Measurements from ENCODE around the gene PSTPIP1.

The PSTPIP1 gene

DNA sequence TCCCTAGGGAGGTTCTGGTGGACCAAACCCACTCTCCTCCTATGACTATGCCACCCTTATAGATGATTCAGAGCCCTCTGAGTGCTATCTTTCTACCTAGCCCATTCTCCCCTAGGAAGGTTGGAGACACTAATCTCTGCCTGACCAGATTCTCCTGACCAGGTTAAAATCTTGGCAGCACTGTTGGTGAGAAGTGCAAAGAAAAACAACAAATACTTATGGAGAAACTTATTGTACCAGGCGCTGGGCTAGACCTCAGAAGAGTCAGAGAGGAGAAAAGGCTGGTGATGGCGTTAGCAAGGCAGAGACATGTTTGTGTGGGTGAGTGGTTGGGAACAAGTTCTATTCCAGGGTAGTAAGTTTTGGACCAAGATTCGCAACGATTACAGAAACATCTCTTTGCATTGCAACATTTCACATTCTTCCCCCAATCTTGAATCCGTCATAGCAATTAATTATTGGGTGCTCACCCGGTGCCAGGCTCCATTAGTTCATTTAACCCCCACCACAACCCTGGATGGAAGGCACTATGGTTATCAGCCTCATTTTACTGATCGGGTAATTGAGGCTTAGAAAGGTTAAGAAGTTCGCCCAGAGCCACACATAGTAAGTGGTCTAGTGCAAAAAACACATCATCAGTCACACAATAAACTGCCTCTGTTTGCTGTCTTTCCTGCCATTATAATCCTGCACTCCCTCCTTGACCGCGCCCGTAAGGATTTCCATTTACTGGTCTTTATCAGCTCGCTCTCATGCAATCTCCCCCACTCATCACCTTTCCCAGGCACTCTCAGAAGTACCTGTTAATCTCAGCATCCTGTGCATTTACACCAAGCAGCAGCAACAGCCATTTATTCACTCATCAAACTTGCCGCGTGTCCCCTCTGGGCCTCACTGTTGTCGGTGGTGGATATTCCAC, 76.6 kb downstream of the PSTPIP1 start:
- DNase-seq = no peak

DNA sequence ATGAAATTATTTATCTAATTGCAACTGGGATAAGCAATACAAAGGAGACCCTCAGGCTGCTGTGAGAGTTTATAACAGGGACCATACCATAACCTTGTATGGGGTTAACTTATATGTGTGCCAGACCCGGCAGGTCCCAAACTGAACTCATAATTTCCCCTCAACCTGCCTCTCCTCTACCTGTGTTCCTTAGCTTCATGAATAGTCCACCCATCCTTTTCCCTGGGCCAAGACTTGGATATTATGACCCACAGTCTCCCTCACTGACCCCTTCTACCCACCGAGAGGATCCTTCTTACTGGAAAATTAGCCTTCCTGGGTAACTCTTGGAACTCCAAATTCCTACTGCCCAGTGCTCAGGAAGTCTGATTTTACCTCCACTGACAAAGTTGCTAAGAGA, 79.4 kb downstream of the PSTPIP1 start:
- DNase-seq = no peak

DNA sequence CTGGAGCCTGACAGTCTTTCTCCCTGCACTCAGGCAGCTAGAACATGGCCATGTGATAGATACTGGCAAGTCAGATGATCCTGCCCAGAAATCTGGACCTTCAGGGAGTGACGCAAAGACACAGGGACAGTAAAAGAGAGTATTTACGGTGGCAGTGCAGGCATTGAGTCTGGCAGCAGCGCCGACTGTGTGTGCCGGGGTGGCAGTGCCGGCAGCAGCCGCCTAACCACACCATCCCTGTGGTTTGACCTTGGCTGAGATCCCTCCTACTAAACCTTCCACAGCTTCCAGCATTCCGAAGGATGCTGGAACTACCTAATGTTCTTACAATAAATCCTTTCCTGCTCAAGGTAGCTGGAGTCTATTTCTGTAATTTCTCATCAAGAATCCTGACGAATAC, 80.6 kb downstream of the PSTPIP1 start:
- peak; percentile 20 to 26 for DNase-seq

DNA sequence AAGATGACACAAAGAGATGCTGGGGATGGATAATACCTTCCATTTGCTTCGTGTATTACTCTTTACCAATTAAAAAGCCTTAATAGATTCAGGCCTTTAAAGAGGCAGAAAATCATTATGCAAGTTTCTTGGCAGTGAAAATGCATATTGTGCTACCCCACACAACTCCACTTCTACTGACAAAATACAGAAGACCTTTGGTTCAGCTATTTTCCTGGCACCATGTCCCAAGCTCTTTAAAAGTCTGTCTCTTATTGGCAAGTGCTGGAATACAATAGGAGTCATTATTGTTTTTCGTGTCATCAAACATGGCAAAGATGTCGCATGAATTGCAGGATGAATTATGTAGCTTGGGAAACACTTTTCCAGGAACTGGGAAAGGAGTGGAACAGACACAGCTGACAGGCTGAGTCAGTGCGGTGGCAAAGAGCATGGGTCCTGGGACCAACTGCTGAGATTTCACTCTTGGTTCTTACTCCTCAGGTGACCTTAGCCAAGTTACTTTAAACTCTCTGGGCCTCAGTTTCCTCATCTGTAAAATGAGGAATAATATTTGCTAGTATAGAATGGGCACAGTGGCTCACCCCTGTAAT, 81.5 kb downstream of the PSTPIP1 start:
- peak in 1 of 2 donors; percentile 7 for DNase-seq

DNA sequence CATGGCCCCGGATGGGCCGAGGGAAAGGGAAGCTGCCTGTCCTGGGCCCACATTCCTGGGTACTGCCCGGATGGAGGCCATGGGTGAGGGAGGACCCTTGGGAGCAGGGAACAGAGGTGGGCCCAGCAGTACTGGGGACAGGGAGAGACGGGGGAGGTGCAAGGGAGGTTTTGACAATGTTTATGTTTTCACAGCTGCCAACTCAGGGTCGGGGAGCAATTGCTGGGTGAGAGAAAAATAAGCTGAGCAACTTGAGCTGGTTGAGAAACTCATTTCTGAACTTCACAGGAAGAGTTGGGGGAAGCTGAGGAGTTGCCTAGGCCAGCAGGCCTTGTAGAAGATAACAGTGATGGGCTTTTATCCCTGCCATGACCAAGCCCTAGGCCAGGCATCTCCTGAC, 87.0 kb downstream of the PSTPIP1 start:
- no peak for DNase-seq

DNA sequence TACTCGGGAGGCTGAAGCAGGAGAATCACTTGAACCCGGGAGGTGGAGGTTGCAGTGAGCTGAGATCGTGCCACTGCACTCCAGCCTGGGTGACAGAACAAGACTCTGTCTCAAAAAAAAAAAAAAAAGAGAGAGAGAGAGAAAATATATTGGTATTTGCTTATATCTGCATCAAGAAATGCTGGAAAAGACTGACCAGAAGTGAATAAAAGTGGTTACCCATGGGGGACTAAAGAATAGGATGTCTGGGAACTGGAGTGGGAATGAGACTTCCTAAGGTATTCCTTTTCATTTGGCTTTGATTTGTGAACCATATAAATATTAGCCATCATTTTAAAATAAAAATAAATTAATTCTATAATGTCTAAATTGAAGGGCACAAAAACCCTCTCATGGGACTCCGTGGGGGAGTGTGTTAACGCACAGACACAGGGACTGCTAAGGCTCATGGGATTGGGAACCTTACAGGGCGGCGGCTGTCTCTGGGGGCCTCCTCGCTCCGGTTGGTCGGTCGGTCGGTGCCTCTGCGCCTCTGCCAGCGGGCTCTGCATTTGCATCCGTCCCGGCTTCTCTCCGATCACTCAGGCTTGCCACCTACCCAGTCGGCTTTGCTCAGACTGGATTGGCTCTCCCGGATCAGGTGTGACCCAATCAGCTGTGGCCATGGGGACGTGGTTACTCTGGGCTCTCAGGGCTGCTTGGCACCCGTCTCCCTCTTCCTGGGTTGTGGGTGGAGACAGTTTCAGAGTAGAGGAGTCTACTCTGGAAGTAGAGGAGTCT, 88.6 kb downstream of the PSTPIP1 start:
- peak; percentile 61 to 62 for DNase-seq

DNA sequence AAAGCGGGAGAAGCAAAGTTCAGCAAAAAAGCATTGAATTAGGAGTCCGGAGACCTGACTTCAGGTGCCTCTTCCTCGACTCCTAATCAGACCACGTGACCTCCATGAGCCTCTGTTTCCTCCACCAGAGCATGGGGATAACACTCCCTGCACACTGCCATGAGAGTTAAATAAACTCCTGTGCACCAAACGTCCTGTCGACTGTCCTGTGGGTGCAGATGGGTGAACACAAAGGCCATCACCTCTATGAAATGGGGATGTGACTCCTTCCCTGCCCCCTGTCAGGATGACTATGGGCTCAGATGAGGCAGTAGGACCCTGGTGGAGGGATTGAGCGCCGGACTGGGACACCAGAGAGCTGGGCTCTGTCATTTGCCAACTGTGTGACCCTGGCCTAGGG, 89.5 kb downstream of the PSTPIP1 start:
- no peak for DNase-seq

DNA sequence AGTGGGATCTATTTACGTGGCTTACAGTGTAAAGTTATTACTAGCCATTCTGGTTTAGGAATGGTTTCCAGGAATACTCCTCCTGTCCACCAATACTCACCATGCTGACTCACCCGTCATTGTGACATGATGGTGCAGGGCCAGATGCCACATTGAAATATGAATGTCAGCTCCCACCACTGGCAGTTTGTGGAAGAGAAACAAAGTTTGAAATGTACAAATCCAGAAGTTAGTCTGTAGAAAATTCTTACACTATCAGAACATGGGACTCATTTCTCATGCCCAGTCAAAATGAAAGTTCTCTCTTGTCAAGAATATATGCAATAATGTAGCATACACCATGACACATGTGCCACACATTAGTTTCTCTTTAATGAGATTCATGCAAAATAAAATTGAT, 90.4 kb downstream of the PSTPIP1 start:
- no peak for DNase-seq

Data from hippocampal formation (tissue), 2 donors.